Measurements from ENCODE around the gene POU2AF3.

POU2AF3 gene

DNA sequence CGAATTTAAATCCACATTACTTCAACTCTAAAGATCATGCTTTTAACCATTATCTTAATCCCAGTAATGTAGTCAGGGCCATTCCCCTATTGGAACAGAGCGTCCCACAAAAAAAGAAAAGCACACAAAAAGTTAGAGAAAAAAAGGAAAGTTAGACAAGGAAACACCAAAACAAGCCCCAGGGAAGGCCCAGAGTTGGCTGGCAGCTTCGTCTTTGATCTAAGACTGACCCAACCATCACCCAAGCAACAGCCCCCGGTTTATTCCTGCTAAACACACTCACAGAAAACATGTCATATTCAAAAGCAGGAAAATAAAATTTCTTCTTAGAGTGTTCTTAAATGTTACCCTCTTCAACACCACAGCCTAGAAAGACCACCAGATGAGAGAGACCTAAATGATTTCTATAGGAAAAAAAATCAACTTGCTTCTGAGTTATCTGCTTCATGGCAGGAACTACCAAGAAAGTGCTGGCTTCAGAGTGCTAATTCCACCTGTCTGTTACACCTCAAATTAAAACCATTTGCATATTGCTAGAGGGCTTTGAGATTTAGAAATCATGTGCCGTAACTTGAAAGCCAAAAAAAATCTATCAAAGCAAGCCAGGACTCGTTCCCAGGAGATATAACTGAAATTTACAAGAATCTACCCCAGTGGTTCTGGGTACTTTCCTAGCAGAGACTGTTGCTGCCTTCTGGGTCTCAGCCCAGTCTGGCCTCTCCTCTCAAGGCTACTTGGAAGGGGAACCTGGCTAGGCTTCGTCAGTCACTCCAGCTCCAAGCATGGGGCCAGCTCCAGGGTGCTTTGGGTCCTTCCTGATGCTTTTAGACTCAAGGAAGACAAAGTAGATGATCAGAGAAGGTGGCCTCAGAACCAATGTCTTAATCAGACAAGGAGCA lies 31.2 kb downstream of the POU2AF3 start:
- peak; percentile 21 for DNase-seq (ENCODE audit: low read depth)

DNA sequence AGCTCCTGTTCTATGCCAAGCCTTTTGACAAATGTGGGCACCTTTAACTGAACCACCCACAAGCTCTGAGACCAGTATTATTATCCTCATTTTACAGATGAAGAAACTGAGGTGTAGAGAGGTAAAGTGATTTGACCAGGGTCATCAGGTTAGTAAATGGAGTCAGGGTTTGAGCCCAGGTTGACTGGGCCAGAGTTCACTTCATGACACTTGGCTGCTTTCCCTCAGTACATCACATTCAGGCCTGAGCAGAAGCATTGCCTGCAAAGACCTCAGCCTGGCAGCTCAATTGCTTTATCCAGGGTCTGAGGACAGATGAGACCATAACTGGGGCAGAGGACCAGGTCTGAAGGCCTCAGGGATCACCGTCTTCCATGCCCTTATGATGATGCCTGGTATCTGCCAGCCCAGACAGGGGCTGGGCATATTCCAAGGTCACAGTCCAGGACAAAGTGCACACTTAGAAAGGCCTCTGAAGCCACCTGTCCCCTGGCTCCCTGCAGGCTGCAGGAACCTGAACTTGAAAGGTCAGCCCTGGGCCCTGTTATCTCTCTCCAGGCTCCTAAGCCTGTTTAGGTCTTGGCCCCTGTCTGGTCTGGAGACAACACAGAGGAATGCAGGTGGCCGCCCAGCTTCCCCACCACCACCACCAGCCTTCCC lies 32.0 kb downstream of the POU2AF3 start:
- DNase-seq (ENCODE audit: low read depth): no peak

DNA sequence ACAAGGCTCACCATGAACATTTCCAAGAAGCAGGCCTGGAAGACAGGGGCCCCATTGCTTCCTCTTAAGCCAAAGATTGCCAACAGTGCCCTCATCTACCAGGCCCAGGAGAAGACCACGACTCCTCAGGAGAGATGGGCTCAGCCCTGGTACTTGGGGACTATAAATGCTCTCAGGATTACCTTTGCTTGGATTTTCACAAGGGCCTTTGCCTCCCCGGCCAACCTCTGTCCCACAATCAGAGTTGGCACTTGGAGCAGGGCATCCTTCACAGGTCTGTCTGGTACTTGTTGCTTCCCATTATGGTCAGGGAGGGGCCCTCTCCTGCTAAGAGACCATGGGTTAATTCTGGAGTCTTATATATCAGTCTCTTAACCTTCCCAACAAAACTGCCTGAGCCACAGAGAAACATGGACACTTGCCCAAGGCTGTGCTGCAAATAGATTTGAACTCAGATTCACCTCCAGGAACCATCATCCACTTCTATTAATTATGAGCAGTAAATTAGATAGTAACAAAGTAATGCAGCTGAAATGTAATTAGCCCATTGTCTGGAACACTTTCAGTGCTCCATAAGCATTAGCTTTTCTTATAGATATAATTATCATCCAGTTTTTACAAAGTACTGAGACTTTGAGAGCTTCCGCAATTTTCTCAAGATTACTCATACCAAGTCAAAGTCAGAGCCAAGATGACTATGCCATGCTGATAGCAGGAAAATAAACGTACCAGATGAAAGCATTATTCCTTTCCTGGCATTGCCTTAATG lies 33.5 kb downstream of the POU2AF3 start:
- peak; percentile 32 for DNase-seq (ENCODE audit: low read depth)

DNA sequence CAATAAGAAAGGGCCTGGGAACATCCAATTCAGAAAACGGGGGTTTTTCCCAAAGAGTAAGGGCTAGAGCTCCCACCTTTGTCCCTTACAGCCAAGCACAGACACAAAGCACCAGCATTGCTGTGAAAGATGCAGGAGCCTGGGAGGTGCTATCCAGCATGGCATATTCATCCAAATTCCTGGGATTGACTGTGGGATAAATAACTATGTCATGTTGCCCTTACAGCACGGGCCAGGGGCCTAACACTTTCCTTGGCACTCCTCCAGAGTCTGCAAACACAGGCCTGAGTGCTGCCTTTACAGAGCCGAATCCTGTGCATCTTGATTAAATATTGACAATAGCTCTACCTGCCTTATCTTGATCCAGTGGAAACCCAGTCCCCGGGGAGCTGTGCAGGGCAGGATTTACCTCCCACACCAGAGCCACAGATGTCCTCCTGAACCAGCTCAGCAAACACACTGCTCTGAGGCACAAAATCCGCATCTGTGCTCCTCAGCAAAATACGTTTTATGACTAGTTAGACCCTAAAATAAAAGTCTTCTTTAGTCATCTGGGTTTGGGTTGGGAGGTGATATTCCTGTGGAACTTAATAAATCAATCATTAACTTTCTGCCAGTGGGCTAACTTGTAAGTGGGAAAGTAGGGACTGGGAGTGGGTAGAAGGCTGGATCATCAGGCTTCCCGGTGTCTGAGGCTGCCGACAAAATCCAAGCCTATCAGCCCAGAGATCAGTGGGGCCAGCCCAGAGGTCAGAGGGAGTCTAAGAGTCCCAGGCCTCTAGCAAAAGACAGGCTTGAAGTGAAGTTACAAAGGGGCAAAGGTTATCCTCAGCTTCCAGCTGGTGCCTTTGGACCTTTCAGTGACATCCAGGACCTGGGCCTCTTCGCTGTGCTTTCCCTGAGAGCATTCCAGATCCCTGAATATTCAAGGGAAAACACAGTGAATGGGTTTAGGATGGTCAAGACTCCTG lies 36.5 kb downstream of the POU2AF3 start:
- no peak for DNase-seq (ENCODE audit: low read depth)

DNA sequence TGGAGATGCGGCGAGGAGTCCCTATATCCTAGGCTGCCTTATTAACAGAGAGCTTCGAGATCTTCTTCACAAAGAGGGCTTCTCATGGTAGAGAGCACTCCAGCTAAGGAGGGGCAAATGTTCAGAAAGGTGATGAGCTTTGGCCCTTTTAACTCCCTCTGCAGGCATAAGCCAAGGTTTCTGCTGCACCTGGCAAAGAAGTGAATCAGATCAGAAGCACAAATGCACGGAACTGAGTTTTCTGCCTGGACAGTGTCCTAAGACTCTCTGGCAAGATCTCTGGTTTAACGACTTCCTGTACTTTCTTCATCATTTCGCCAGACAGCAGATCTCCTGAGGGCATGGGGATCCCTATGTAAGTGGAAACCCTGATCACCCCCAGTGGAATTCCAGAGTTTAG lies 37.2 kb downstream of the POU2AF3 start:
- no peak for DNase-seq (ENCODE audit: low read depth)

DNA sequence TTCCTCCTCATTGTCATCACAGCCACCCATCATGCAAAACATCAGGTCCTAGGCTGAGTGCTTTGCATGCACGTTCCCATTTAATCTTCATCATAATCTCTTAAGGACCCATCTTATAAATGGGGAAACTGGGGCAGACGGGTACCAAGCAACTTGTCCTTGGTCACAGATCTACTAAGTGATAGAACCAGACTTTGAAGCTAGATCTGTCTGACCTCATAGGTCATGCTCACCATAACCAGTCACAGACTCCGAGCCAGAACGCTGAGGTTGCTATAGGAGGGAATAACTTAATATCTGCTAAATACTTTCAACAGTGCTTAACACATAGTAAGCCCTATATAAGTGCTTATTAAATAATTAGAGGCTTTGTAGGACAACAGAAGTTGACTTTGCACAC lies 37.7 kb downstream of the POU2AF3 start:
- no peak for DNase-seq (ENCODE audit: low read depth)

DNA sequence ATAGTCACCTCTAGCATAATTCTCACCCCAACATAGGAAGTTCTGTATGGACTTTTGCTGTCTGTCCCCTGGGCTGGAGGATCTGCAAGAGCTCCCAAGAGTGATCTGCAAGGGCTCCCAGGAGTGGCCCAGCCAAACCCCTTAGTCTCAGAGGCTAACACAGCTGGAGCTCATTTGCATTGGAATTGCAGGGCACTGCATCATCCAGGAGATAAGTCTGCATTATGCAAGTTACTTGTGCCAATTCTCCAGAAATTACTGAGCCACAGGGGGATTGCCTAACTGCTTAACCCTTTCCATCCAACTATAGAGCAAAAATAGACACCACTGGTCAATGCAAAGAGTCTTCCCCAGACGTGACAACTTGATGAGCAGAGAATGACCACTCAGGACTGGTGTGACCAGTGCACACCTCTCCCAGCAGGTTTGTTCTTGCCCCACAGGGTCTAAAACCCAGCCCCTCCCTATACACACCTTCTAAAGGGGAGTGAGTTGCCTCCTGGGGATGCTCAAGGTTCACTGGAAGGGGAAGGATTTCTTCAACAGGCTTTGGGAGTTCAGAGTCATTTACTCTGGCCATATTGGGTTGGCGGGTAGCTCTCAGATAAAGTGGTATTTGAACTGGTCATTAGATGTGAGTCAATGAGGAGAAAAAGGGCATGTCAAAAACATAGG lies 38.4 kb downstream of the POU2AF3 start:
- DNase-seq (ENCODE audit: low read depth): peak; percentile 92

DNA sequence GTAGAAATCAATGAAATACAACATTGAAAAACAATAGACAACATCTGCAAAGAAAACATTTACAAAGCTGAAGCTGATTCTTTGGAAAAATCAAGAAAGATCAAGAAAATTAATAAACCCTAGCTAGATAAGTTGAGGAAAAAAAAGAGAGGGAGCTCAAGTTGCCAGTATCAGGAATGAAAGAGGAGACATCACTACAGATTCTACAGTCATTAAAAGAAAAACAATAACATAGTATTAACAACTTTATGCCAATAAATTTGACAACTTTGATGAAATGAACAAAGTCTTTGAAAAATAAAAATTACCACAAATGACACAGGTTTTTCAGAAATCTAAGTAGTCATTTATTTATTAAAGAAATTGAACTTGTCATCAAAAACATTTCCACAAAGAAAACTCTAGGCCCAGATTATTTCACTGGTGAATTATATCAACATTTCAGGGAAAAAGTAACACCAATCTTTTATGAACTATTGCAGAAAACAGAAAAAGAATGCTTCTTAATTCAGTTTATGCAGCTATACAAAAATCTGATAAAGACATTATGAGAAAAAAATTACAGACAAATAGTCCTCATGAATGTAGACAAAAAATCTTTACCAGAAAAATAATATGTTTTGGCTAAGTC lies 41.5 kb downstream of the POU2AF3 start:
- DNase-seq (ENCODE audit: low read depth): no peak

DNA sequence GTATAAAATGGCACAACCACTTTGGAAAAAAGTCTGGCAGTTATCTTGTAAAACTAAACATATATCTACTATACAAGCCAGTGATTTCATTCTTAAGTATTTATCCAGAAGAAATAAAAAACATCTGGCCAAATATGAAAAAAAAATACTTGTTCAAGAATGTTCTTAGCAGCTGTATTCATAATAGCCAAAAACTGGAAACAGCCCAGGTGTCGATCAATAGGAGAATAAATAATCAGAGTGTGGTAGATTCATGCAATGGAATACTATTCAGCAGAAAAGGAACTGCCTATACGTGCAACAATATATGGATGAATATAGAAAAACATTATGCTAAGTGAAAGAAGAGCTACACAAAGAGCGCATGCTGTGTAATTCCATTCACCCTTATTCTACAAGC lies 44.0 kb downstream of the POU2AF3 start:
- no peak for DNase-seq (ENCODE audit: low read depth)

DNA sequence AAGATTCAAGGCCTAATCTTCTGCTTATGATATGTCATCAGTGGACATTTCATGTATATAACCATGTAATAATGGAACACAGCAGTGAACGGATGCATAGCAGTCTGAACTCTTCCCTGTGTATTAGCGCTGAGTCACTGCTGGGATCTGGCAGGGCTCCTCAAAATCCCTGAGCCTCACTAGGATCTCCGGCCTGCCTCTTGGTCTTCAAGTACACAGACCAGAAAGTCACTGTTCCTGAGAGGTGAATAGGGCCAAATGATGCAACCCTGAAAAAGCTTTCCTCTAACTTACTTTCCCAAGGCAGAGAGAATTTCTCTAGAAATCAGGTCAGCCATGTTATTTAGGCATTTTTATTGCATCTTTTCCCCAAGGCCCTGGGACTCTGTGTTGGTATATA lies 45.7 kb downstream of the POU2AF3 start:
- DNase-seq (ENCODE audit: low read depth): peak; percentile 80

DNA sequence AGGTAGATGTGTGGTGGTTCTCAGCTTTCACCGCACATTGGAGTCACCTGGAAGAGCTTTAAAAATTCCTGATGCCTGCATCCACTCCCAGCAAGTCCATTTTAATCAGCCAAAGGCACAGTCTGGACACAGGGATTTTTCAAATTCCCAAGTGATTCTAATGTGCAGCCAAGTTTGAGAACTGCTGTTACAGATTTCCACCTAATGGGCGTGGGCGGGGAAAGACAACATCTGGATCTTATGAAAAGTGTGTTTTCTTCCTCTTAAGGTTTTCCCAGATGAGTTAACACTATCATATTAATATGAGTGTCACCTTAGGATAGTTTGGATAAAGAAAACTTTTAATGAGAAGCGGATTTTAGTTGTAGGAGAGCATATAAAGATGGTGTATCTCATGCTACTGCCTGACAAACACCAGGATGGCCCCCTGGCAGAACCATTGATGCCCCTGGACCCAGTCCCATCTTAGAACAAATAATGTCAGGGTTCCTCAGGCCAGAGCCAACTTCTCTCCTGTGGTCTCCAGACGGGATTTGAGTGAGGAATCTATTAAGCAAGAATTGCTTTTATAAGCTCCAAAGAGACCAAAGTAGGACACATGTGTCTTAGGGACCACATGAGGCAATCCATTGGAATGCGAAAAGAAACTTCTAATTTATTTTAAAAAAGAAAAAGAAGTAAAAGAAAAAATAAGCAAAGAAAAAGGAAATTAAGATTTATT lies 48.8 kb downstream of the POU2AF3 start:
- no peak for DNase-seq (ENCODE audit: low read depth)

DNA sequence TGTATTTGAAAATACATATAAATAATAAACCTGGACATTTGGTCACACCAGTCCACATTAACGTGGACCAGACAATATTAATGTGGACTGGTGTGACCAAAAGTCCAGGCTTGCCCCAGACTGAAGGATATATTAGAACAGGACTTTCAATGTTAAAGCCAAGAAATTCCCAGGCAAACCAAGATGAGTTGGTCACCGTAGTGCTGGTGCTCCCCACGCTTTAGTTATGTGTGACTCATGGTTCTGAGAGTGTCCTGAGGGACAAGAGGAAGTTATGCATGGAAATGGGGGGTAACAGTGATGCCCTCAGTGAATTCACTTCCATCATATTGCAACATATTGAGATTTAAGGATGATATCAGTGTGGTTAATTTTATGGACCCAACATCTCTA lies 49.4 kb downstream of the POU2AF3 start:
- DNase-seq (ENCODE audit: low read depth): no peak

DNA sequence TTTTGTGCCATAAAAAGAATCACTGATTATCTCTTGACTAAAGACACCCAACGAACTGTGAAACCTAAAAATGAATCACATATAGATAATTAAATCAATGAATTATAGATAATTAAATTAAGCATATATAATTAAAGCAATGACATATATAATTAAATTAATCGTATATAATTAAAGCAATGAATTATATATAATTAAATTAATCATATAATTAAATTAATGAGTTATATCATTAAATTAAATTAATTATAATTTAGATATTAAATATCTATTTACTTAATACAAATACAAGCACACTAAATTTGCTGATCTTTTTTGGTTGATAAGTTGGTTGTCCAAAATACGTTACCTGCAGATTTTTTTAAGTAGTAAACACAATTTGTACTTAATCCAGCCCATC lies 49.8 kb downstream of the POU2AF3 start:
- DNase-seq (ENCODE audit: low read depth): no peak

DNA sequence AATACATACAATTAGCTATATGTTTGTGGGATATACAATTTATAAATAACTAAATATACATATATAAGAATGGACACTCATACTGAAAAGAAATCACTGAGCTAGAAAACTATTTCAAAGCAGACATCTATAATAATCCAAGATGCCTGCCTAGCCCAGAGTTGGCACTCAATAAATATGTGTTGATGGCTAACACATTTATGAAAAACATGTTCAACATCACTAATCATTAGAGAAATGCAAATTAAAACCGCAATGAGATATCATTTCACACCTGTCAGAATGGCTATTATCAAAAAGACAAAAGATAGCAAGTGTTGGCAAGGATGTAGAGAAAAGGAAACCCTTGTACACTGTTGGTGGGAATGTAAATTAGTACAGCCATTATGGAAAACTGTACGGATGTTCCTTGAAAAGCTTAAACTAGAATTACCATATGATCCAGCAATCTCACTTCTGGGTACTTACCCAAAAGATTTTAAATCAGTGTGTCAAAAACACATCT lies 50.9 kb downstream of the POU2AF3 start:
- no peak for DNase-seq (ENCODE audit: low read depth)

DNA sequence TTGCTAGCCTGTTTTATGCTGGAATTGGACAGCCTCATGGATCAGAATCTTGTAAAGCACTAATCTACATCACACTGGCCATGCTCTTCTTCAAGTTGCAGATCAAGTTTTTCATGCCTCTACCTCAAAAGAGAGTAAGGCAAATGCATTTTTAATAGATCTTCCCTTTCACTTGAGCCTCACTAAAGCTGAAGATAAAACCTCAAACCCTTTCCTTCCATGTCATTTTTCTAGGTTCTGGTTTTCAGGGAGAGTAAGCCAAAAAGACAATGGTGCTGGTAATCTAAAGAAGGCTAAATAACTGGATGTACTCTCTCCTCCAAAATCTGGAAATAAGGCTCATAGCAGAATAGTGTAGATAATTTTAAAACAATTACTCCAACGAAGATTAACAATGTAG lies 52.5 kb downstream of the POU2AF3 start:
- no peak for DNase-seq (ENCODE audit: low read depth)

DNA sequence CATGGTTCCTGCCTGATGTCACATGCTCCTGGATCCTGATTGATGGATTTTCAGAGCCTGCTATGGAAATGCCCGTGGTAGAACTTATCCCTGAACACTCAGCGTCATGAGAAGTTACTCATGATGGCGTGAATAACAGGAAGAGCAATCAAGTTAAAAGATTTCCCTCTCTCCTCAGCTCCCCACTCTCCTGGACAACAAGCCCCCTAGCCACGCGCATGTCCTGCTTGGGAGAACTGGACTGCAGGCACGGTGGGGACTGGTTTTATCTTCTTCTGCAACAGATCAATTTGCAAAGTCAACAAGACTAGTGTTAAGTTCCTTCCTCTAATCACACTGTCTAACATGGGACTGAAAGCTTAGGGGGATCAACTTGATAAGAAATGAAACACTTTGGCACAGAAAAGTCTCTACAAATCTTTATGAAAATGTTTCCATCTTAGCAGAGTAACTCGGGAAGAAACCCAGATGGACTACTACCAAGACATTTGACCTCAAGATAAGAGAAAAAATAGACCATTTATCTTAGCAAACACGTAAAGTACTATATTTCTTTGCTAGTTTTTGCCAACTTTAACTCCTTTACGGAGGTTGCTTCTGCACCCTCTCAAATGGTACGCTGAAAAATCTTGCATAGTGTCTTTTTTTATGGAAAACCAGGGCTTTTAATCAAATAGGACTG lies 53.2 kb downstream of the POU2AF3 start:
- no peak for DNase-seq (ENCODE audit: low read depth)

DNA sequence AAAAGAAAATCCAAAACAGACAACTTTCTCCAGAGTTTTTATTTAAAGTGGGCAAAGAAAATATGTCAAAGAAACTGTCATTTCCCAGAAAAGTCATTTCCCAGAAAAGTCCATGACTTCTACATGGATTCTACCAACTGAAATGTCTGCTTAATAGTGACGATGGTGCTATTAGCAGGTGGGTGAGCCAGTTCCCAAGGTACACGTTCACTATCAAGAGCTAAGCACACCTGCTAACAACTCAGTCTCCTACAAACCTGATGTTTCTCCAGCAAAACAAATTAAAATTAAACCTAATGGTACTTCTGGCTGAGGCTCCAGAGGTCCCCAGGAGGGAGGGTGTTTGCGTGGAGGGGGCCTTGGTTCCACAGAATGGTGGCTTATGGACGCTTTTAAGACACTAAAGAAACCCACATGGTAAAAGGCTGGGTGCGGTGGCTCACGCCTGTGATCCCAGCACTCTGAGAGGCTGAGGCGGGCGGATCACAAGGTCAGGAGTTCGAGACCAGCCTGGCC lies 53.9 kb downstream of the POU2AF3 start:
- DNase-seq (ENCODE audit: low read depth): no peak

DNA sequence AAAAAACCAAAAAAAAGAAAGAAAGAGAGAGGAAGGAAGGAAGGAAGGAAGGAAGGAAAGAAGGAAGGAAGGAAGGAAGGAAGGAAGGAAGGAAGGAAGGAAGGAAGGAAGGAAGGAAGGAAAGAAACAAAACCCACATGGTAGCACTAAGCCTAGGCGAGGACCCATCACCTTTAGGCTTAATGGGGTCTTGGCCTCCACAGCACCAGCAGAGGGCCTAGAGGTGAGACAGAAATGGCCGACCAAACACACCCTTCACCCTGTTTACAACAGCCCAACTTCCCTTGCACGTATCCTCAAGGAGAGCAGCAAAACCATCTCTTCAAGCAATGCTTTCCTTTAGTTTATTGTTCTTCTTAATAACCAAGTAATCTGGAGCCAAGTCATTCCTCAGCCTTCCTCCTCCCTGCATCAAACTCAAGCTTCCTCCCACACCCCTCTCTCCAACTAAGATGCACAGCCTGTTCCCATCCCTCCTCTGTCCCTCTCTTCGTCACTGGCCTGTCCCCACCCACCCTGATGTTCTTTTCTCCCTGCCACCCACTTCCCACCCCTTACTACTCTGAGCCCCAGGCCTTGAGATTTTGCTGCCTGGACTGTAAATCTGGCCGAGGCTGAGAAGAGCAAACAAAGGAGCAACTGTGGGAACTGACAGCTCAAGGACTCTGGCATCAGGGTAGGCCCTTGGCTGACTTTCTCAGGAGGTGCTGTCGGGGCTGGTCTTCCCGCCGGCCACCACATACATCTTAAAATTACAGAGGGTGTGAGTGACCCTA lies 54.8 kb downstream of the POU2AF3 start:
- no peak for DNase-seq (ENCODE audit: low read depth)

All from fibroblast of gingiva (primary cell).